C4-2B (cell line): ENCODE results near the gene EPHA7.

ENCODE experiments used
- ZFX ChIP-seq: fragments of 450-650 bp; IDR thresholded peaks from 2 replicates; pipeline ENCODE4 v1.6.1; 2017
- TF ChIP-seq, protein P1 (sequence below): fragments of 450-650 bp; conservative IDR thresholded peaks from 2 replicates; pipeline ENCODE4 v1.5.1; 2017; ENCODE audit warnings: mild to moderate bottlenecking

DNA sequence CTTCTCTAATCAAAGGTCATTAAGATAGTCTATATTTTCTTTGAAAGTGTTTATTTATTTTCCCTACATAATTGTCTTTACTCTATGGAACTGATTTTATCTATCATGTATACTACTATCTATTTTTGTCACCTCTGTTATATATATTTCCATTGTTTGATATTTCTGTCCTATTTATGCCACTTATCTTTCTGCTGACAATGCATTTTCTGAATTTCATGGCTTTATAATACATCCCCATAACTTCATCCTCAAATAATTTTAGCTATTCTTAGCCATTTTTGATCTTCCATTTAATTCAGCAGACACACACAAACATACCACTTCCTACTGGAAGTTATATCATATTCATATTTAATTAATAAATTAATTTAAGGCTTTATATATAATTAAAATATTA, 123.7 kb downstream of the EPHA7 start:
- TF ChIP-seq, protein P1, sequence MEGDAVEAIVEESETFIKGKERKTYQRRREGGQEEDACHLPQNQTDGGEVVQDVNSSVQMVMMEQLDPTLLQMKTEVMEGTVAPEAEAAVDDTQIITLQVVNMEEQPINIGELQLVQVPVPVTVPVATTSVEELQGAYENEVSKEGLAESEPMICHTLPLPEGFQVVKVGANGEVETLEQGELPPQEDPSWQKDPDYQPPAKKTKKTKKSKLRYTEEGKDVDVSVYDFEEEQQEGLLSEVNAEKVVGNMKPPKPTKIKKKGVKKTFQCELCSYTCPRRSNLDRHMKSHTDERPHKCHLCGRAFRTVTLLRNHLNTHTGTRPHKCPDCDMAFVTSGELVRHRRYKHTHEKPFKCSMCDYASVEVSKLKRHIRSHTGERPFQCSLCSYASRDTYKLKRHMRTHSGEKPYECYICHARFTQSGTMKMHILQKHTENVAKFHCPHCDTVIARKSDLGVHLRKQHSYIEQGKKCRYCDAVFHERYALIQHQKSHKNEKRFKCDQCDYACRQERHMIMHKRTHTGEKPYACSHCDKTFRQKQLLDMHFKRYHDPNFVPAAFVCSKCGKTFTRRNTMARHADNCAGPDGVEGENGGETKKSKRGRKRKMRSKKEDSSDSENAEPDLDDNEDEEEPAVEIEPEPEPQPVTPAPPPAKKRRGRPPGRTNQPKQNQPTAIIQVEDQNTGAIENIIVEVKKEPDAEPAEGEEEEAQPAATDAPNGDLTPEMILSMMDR = no peak
- TF ChIP-seq ZFX = no peak
